ENCODE measurements around the gene MOB3A. TPM values are rescaled to one million over a fixed set of nuclear protein-coding genes. Genes with fewer than 3 reads are reported as not detected.

MOB3A gene

DNA sequence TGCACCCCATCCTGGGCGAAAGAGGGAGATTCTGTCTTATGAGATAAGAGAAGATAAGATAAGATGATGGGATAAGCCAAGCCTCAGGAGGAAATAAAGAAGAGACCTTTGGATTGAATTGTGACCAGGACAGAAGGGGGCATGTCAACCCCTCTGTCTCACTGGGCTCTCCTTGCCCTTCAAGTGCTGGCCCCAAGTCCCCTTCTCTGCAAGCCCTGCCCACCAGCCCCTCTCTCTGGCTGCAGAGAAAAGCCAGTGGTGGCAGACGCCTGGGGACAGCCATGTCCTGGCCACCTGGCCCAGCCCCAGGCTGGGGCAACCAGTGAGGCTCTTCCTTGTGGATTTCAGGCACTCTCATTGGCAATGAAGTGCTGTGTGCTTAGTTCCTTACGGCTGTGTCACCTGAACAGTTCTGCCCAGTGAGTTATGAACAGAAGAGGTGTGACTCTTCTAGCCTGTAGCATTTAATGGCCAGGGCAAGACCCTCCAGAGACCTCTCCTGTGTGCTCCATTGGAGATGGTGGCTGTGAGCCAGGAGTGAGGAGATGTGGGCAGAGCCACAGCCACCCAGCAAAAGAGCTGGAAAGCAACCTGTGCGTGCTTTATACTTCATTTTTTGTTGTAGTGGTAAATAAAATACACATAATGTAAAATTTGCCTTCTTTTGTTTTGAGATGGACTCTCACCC is 74.5 kb downstream of the MOB3A start:
- Histone ChIP-seq H2BK120ac (ENCODE audit: low read depth, low read length) (no peak overlapping the region), H4K8ac (ENCODE audit: low read length) (no peak overlapping the region), H3K9ac (ENCODE audit: low read length) (no peak overlapping the region), H2BK15ac (ENCODE audit: low read depth, poor library complexity, severe bottlenecking) (no peak overlapping the region), H4K91ac (ENCODE audit: low read length) (no peak overlapping the region), H3K36me3 (ENCODE audit: control insufficient read depth in 1 of 2, insufficient read depth in 2 of 2, low read depth in 1 of 2, low read length in 2 of 2) (no peaks in the 10 kb centered on the region), H3K4me3 (ENCODE audit: insufficient read depth in 1 of 2, low read depth in 1 of 2, low read length in 2 of 2) (no peak overlapping the region), H2BK5ac (ENCODE audit: low read depth, low read length, poor library complexity, severe bottlenecking) (no peak overlapping the region), H2AK5ac (ENCODE audit: low read length, severe bottlenecking) (no peak overlapping the region), H3K14ac (ENCODE audit: low read length in 2 of 2) (no peak overlapping the region), H3K79me1 (replicated peaks; ENCODE audit: low read length, poor library complexity, severe bottlenecking) (no peaks in the 10 kb centered on the region), H3K18ac (ENCODE audit: low read depth in 1 of 2, low read length in 2 of 2) (no peak overlapping the region), H3K23ac (ENCODE audit: low read length in 2 of 2) (no peak overlapping the region), H3K4me1 (ENCODE audit: control insufficient read depth, insufficient read depth, low read depth, low read length) (no peaks in the 10 kb centered on the region), H3K9me3 (ENCODE audit: control insufficient read depth, low read length) (peaks cover 3% of the 10 kb centered on the region), H2AFZ (ENCODE audit: low read depth, low read length) (no peak overlapping the region), H3K4ac (ENCODE audit: low read depth in 1 of 2, low read length in 2 of 2) (no peak overlapping the region), H3K27ac (ENCODE audit: low read length, poor library complexity, severe bottlenecking) (no peak overlapping the region), H3K4me2 (ENCODE audit: low read length, poor library complexity, severe bottlenecking) (no peak overlapping the region), H3K27me3 (ENCODE audit: control insufficient read depth in 1 of 2, insufficient read depth in 1 of 2, low read length in 2 of 2) (peaks cover 4 to 7% of the 10 kb centered on the region in 2 experiments), H2BK12ac (ENCODE audit: low read length in 2 of 2) (peak overlapping the region in 1 of 2 experiments; percentile 39)
- WGBS: 64% methylated on average over 2 of the region's 4 CpGs
- DNase-seq: no peak

Small RNA genes lying within 50 kb of the gene (small RNA-seq; reads per million reads assigned to genes)
- gene AC007136.1 (ENCODE audit: low read depth): not detected

Data from mesenchymal stem cell (in vitro differentiated cells and primary cell).